Esophagus muscularis mucosa (tissue), 4 donors: ENCODE measurements around the gene AOC3. TPM values are rescaled to one million over a fixed set of nuclear protein-coding genes. Genes with fewer than 3 reads are reported as not detected.
"Not testable (repeated sequence)": the region's sequence is repeated elsewhere in the genome, so short reads cannot be mapped to it uniquely, and the experiment has no call there.

Experiments used
- DNase-seq: peaks from one replicate; pipeline ENCODE4 v3.0.0-alpha.2; 2017; ENCODE audit errors: extremely low spot score
- H3K27ac ChIP-seq, 4 donors: fragments of 200-600 bp; sonication (generic); replicated peaks in 1 of 4; 1 replicate in 3 of 4; 2 replicates in 1 of 4; pipeline ENCODE4 v1.5.1; 2016 to 2019; ENCODE audit warnings: mild to moderate bottlenecking in 1 of 4
- H3K27me3 ChIP-seq, 4 donors: fragments of 200-600 bp; sonication (generic); one replicate each; pipeline versions ENCODE4 v1.5.1 to v1.6.0; 2016 to 2019
- H3K36me3 ChIP-seq, 4 donors: fragments of 200-600 bp; sonication (generic); one replicate each; pipeline ENCODE4 v1.5.1; 2016 to 2019
- H3K4me1 ChIP-seq, 4 donors: fragments of 200-600 bp; sonication (generic); one replicate each; pipeline ENCODE4 v1.5.1; 2016 to 2019
- H3K4me3 ChIP-seq, 4 donors: fragments of 200-600 bp; sonication (generic); 1 replicate in 2 of 4; 2 replicates in 2 of 4; pipeline ENCODE4 v1.5.1; 2016 to 2019; ENCODE audit warnings: mild to moderate bottlenecking in 4 of 4, moderate library complexity in 1 of 4
- H3K9me3 ChIP-seq, 4 donors: fragments of 200-600 bp; sonication (generic); 1 replicate in 3 of 4; 2 replicates in 1 of 4; pipeline ENCODE4 v1.5.1; 2016 to 2019
- EP300 ChIP-seq: sonication (generic); formaldehyde crosslinking; IDR thresholded peaks from one replicate; pipeline ENCODE4 v1.6.1; 2017; ENCODE audit warnings: antibody characterized with exemption
- POLR2A ChIP-seq: fragments of 450-650 bp; IDR thresholded peaks from one replicate; pipeline ENCODE4 v1.6.1; 2017; ENCODE audit warnings: antibody characterized with exemption, moderate library complexity, mild to moderate bottlenecking, low read depth
- POLR2AphosphoS5 ChIP-seq, 2 donors: sonication (generic); formaldehyde crosslinking; IDR thresholded peaks; one replicate each; pipeline ENCODE4 v1.6.1; 2017; ENCODE audit warnings: antibody characterized with exemption in 2 of 2
- WGBS: methylation state at CpG from one replicate; pipeline ENCODE4 v1.1.5; 2018; 5-methylcytosine and 5-hydroxymethylcytosine counted together
- intact Hi-C: fragments of 100-400 bp; cut with DNase I; formaldehyde crosslinking; loops from one replicate; pipeline ENCODE4 v1.15.1; 2023
- total RNA-seq, 4 donors: library from RNA; depleted of rRNA; stranded (reverse); fragments of >200 nt; gene quantifications; one replicate each; pipeline versions ENCODE4 v1.1.0 to v1.2.1, GENCODE V29; 2016
- TF ChIP-seq, protein P1 (sequence below), 3 experiments: fragments of 200-600 bp in 2 of 3; fragments of 450-650 bp in 1 of 3; sonication (generic) in 2 of 3; IDR thresholded peaks; one replicate each; pipeline ENCODE4 v1.5.1; 2017 to 2019; ENCODE audit warnings: antibody characterized with exemption in 3 of 3, mild to moderate bottlenecking in 2 of 3, moderate library complexity in 1 of 3

Gene AOC3
- total RNA-seq, 4 donors from 2014 or later: 89.0 to 242 (median 118) TPM

DNA sequence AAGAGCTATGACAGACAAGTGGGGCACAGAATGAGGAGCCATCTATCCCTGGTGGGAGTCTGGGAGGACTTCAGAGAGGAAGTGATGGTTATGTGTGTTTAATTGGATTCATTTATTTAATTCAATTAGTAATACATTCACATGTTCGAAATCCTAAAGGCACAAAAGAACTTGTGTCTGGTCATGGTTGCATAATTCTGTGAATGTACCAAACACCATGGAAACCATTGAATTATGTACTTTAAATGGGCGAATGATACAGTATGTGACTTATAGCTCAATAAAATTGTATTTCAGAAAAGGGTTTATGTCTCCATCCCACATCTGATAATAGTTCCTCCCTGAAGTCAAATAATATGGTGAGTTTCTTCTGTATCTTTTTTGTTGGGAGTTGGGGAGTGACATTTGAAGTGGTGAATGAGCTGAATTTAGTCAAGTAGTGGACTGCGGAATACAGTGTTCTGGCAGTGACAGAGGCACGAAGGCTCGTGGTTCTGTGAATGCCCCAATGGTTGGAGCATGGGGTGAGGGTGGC is 29.8 kb downstream of the AOC3 start:
- 83% methylated on average over 5 of the region's 5 CpGs for WGBS
- intact Hi-C loops: no loop called here
- DNase-seq: no peak

DNA sequence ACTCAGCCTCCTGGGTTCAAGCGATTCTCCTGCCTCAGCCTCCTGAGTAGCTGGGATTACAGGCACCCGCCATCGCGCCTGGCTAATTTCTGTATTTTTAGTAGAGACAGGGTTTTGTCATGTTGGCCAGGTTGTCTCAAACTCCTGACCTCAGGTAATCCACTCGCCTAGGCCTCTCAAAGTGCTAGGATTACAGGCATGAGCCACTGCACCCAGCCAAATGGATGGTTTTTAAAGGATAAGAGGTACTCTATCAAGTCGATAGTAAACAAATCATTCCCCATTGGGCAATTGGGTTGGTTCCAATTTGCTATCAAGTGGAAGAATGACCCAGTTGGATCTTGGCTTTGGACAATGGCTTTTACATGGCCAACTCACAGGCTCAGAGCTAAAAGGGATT is 30.7 kb downstream of the AOC3 start:
- DNase-seq, H3K27me3 ChIP-seq, H3K4me3 ChIP-seq, H3K27ac ChIP-seq, intact Hi-C loops, H3K36me3 ChIP-seq, H3K4me1 ChIP-seq, H3K9me3 ChIP-seq: not testable (repeated sequence)
- WGBS: 92% methylated on average over 6 of the region's 6 CpGs

More for the DNA sequence above, 29.8 kb downstream of the AOC3 start:
- H3K27ac ChIP-seq: no peak overlapping the region
- H3K36me3 ChIP-seq: peaks cover 0 to 8% (median 0%) of the 10 kb centered on the region in 4 donors
- TF ChIP-seq EP300 (no peak), POLR2AphosphoS5 (IDR thresholded peaks at IDR 0.05) (no peak), POLR2A (no peak)
- TF ChIP-seq, protein P1, sequence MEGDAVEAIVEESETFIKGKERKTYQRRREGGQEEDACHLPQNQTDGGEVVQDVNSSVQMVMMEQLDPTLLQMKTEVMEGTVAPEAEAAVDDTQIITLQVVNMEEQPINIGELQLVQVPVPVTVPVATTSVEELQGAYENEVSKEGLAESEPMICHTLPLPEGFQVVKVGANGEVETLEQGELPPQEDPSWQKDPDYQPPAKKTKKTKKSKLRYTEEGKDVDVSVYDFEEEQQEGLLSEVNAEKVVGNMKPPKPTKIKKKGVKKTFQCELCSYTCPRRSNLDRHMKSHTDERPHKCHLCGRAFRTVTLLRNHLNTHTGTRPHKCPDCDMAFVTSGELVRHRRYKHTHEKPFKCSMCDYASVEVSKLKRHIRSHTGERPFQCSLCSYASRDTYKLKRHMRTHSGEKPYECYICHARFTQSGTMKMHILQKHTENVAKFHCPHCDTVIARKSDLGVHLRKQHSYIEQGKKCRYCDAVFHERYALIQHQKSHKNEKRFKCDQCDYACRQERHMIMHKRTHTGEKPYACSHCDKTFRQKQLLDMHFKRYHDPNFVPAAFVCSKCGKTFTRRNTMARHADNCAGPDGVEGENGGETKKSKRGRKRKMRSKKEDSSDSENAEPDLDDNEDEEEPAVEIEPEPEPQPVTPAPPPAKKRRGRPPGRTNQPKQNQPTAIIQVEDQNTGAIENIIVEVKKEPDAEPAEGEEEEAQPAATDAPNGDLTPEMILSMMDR (IDR thresholded peaks at IDR 0.05): no peak
- no peaks in the 10 kb centered on the region for H3K27me3 ChIP-seq
- H3K4me1 ChIP-seq: peaks cover 0 to 4% (median 0%) of the 10 kb centered on the region in 4 donors
- no peak overlapping the region for H3K4me3 ChIP-seq
- H3K9me3 ChIP-seq: no peaks in the 10 kb centered on the region

- DNase-seq: no peak
- H3K9me3 ChIP-seq: no peaks in the 10 kb centered on the region
- 94% methylated on average over 8 of the region's 8 CpGs for WGBS
- no peak overlapping the region for H3K27ac ChIP-seq
- H3K4me3 ChIP-seq: no peak overlapping the region
- H3K36me3 ChIP-seq: peaks cover 0 to 4% (median 0%) of the 10 kb centered on the region in 4 donors
- peaks cover 0 to 11% (median 2%) of the 10 kb centered on the region in 4 donors for H3K4me1 ChIP-seq
- no peaks in the 10 kb centered on the region for H3K27me3 ChIP-seq
- TF ChIP-seq EP300 (no peak), POLR2A (no peak), POLR2AphosphoS5 (IDR thresholded peaks at IDR 0.05) (no peak)
- TF ChIP-seq, protein P1 (IDR thresholded peaks at IDR 0.05): no peak
- intact Hi-C loops: no loop called here
These were observed 31.2 kb downstream of the AOC3 start for GRCh38 chr17:42882166-42882565.

GRCh38 chr17:42883802-42884558 is 33.0 kb downstream of the AOC3 start:
- Histone ChIP-seq H3K4me1 (peaks cover 0 to 11% (median 2%) of the 10 kb centered on the region in 4 donors), H3K36me3 (no peaks in the 10 kb centered on the region), H3K27ac (no peak overlapping the region), H3K4me3 (no peak overlapping the region), H3K9me3 (no peaks in the 10 kb centered on the region), H3K27me3 (no peaks in the 10 kb centered on the region)
- TF ChIP-seq, protein P1 (IDR thresholded peaks at IDR 0.05): no peak
- no peak for TF ChIP-seq EP300
- no peak for TF ChIP-seq POLR2AphosphoS5 (IDR thresholded peaks at IDR 0.05)
- TF ChIP-seq POLR2A: no peak
- intact Hi-C loops: no loop called here
- WGBS: 89% methylated on average over 7 of the region's 7 CpGs
- DNase-seq: no peak

GRCh38 chr17:42885806-42886205 is 34.8 kb downstream of the AOC3 start:
- 94% methylated on average over 3 of the region's 3 CpGs for WGBS
- H3K27ac ChIP-seq, H3K4me1 ChIP-seq, H3K36me3 ChIP-seq, H3K27me3 ChIP-seq, H3K4me3 ChIP-seq, DNase-seq, H3K9me3 ChIP-seq, intact Hi-C loops: not testable (repeated sequence)
